HG02623 (cell line): ENCODE measurements around the gene SEMA3D.

ENCODE experiments used
- ATAC-seq: cut with Tn5 transposase; IDR thresholded peaks from one replicate; pipeline ENCODE4 v1.9.1; 2021; ENCODE audit warnings: moderate library complexity; ENCODE audit not compliant: unreplicated experiment

Gene SEMA3D

GRCh38 chr7:85130702-85131101 lies 56.2 kb downstream of the SEMA3D start:
- ATAC-seq, result no peak

- no peak for ATAC-seq
Observed at GRCh38 chr7:85126383-85126782, 60.5 kb downstream of the SEMA3D start.

GRCh38 chr7:85125651-85126131 lies 61.2 kb downstream of the SEMA3D start:
- ATAC-seq, result no peak

- ATAC-seq, result no peak
Observed at GRCh38 chr7:85125176-85125575, 61.7 kb downstream of the SEMA3D start.

DNA sequence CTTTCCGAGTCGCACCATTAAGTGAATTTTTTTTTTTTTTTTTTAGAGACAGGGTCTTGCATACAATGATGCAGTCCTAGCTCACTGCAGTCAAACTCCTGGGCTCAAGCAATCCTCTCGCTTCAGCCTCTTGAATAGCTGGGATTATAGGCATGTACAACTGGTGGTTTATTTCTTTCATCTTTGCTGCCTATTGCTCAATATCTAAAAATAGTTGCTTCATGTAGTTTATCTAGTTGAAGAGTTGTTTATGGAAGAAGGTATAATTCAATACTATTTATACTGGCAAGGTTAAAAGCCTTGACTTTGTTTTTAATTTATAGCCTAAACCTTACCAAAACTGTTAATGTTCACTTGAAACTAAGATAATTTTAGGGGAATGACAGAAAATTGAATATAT lies 66.9 kb downstream of the SEMA3D start:
- ATAC-seq, result no peak

DNA sequence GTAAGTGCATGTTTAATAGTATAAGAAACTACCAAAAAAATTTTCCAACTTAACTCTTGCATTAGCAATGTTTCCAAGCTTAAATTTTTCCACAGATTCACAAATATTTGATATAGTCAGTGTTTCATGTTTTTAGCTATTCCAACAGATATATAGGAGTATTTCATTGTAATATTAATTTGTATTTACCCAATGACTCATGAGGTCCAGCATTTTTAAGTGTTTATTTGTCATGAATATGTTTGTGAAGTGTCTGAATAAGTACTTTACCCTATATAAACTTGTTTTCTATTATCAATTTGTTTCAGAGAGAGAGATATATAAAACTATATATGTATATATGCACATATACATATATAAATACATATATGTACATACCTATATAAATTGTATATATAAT lies 71.0 kb downstream of the SEMA3D start:
- ATAC-seq, result no peak

DNA sequence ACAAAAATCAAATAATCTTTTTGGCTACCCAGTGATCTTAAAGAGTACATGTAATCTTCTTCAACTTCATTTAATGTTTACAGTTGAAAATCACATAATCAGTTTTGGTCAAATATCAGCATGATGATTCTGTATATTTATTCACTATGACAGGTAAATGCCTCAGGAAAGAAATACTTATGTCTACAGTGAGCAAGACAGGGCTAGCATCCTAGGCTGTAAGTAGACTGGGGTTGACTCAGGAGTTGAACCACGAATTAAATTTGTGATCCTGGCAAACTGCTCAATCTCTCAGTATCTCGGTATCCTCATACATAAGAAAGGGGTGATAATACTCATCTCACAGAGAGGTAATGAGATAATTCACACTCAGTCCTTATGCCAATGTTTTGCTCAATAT lies 71.8 kb downstream of the SEMA3D start:
- ATAC-seq, result no peak

DNA sequence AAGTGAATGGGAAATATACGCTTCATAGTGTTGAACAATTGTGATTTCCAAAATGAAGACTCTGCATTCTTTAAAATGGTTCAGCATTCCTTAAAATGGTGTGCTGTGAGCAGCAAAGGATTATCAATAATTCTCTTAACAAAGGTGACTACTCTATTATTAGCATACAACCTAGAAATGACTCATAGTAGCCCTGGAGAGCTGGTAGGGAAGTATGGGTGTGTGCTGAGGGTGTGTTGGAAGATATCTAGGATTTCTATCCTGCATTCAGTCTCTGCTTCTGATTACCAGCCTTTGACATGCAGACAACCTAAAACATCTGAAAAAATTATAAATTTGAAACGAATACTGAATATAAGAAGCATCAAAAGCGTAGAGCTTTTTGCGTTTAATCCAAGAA lies 72.5 kb downstream of the SEMA3D start:
- no peak for ATAC-seq

DNA sequence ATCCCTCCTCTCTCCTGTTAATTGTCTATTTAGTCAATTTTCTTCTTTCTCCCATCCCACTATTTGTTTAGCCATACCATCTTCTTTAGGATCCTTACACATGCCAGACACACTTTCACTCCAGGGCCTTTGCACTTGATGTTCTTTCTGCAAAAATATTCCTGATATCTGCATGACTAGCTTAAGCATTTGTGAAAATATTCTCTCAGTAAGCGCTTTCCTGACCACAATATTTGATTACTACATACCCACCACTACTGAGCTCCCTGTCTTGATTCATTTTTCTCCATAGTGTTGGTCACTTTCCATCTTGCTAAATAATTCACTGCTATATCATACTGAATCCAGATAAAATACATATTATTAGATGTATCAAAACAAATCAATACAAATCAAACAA lies 75.1 kb downstream of the SEMA3D start:
- ATAC-seq, result no peak

DNA sequence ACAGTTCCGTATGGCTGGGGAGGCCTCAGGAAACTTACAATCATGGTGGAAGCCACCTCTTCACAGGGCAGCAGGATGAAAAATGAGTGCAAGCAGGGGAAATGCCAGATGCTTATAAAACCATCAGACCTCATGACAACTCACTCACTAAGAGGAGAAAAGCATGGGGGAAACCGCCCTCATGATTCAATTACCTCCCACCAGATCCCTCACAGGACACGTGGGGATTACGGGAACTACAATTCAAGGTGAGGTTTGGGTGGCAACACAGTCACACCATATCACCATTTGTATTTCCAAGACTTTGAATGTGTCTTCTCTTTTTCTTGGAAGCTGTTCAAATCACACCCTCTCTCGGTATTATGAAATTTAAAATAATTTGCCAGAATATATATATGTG lies 80.1 kb downstream of the SEMA3D start:
- ATAC-seq, result no peak

DNA sequence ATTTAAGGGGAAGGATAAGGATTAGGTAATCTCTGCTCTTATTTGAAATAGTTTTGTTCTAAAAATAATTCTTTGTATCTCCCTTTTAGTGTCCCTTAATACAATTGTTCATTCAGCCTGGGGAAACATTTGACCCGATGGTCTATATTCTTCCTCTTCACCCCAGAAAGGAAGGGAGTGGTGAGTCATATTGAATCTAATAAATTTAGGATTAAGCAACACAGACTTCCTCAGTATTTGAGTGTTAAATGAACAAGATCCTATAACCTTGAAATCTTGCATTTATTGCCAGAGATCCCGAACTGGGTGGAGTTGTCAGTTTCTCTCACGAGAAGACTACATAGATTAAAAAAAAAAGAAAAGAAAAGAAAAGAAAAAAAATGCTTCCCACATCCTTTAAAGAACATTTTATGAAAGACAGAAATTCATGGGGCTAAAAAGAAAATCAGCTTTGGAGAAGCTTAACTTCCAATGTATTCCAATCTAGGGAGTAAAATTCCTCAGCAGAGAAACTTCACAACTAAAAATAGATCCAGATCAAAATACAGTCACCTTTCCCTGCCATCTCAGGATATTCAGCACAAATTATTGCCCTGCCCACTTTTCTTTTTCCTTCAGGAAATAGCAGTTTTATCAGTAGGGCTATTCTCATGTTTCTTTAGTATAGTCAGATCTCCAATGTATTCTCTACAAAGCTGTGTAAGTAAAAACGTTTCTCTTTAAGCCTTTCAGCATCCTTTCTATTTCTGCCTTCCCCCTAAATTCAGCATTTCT lies 82.2 kb downstream of the SEMA3D start:
- ATAC-seq, result no peak

GRCh38 chr7:85103962-85104361 lies 82.9 kb downstream of the SEMA3D start:
- no peak for ATAC-seq

DNA sequence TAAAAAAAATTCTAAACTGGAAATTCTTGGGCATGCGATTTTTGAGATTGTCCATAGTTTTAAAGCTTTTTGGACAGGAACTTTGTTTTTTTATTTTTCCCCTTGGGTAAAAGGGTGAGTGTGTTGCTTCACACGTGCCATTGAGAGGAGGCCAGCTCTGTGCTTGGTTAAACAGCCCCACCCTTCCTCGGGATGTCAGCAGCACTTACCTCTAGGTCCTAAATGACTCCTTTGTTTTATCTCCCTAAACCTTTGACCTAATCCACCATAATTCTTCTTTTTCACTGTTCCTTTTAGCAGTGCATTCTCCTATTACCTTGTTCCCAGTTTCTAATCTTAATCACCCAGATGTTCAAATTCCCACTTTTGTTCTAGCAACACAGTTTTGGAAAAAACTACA lies 83.5 kb downstream of the SEMA3D start:
- no peak for ATAC-seq

- no peak for ATAC-seq
Observed at GRCh38 chr7:85102813-85103350, 84.0 kb downstream of the SEMA3D start.

GRCh38 chr7:85101347-85101746 lies 85.5 kb downstream of the SEMA3D start:
- ATAC-seq, result no peak

DNA sequence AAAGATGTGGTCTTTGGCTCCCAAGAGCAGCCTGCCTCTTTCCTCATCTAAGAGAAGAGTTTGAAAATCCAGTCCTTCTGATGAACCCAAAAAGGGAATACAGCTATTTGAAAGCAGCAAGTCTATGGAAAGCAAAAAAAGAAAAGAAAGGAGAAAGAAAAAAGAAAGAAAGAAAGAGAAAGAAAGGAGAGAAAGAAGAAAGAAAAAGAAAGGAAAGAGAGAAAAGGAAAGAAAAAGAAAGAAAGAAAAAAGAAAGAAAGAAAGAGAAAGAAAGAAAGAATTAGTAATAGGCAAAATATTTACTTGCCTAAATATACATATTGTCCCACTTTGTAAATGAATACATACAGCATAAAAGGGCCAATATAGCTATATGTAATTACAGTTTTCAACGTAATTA lies 89.0 kb downstream of the SEMA3D start:
- ATAC-seq, result no peak

DNA sequence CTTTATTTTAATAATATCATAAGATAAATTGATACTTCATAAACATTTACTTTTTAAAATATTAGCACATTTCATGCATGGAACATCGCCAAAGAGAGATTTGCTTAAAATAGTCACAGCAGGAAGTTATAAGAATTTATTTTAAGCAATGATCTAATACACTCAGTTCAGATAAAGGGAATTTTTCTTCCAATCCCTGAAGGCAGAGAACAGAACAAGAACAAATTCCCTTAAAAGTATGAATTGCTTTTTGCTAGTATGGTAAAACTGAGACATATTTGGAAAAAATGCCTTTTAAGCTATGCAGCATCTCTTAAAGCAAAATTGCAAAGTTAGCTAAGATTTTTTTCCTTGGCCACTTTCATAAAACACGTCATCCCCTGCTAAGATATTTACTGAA lies 91.0 kb downstream of the SEMA3D start:
- no peak for ATAC-seq

DNA sequence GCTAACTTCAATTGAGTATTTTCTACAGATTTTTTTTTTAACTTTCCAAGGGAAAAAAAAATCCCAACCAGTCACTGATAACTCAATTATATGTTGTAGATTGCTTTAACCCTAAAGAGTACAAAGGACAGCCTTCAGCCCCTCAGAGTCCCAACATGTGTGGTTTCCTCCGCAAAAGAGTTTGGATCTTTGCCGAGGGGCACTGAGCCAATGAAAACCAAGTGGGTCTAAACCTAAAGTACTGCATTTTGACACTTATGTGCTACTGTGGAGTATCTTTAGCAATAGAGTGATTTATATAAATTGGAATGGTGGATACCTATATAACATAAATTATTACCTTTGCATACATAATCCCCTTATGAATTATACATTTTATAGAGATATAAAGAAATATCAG lies 91.5 kb downstream of the SEMA3D start:
- no peak for ATAC-seq

GRCh38 chr7:85094046-85094725 lies 92.7 kb downstream of the SEMA3D start:
- ATAC-seq, result no peak

- ATAC-seq, result no peak
Observed at GRCh38 chr7:85091565-85091928, 95.3 kb downstream of the SEMA3D start.

DNA sequence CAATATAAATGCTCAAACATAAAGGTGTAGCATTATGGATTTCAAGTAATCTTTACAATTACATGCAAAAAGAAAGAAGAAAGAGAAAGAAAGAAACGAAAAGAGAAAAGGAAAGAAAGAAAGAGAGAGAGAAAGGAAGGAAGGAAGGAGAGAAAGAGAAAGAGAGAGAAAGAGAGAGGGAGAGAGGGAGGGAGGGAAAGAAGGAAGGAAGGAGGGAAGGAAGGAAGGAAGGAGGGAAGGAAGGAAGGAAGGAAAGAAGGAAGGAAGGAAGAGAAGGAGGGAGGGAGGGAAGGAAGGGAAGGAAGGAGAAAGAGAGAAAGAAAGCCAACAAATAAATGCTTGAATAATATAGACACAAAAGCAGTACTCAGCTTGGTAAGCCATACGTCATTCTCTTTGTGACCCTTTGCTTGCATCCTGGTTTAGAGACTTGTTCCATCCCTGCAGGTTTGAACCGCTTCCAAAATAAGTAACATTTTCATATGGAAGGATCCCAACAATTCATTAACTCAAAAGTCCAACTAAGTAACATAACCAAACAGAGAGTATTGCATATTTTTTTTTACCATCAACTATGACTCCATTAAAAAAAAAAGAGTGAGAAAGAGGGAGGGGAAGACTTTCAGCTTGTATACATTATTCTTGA lies 95.8 kb downstream of the SEMA3D start:
- ATAC-seq, result no peak

DNA sequence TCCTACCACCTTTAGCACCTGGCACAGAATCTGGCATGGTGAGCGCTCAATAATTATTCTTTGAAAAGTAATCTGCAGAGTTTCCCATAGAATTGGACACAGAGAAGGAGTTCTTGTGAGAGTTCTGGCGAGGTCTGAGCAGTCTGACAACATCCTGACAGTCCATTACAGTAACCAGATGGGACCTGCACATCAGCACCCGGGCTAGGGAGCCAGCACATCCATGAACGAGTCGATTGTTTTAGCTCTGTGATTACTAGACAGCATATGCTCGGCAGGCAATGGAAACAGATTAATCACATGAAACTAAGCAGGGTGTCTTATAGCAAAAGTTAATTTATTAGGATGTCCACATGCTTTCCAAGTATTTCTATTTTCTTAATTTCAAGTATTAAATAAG lies 96.7 kb downstream of the SEMA3D start:
- ATAC-seq, result no peak
